ENCODE results near the gene TOGARAM1.

TOGARAM1 gene

DNA sequence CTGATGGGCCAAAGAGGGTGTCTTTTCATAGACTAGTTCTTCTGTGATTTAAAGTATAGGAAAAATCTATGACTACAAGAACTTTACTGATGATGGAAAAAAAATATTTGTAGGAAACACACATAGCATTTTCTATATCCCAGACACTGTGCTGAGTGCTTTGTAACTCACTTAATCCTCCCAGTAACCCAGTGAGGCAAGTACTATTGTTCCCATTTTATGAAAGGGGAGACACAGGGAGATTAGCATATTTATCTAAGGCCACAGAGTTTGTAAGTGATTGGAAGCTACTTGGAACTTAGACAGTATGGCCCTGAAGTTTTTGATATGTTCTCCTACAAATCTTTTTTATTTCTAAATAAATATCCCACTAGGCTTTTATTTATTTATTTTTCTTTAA is 141.8 kb downstream of the TOGARAM1 start:
- DNase-seq: no peak

- DNase-seq: no peak
These were observed 142.6 kb downstream of the TOGARAM1 start for GRCh38 chr14:45104561-45104960.

GRCh38 chr14:45112896-45113781 is 151.1 kb downstream of the TOGARAM1 start:
- DNase-seq: no peak

DNA sequence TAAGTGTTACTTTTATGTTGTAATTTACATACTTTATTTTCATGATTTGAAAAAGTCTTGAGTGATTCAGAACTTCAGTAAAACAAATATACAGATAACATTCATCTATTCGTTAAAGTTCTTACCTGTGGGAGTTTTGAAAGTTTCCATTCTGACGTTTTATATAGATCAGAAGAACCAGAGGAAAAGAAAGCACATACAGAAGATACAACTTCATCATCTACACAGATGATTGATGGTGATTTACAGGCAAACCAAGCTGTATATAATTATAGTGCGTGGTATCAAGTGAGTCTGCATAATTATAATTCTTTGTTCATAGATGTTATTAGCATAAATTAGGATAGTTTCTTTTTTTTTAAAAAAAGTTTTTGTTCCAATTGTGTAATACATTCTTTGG is 152.3 kb downstream of the TOGARAM1 start:
- no peak for DNase-seq

- DNase-seq: no peak
These were observed 156.6 kb downstream of the TOGARAM1 start for GRCh38 chr14:45118594-45118993.

GRCh38 chr14:45120096-45120495 is 158.1 kb downstream of the TOGARAM1 start:
- DNase-seq: no peak

DNA sequence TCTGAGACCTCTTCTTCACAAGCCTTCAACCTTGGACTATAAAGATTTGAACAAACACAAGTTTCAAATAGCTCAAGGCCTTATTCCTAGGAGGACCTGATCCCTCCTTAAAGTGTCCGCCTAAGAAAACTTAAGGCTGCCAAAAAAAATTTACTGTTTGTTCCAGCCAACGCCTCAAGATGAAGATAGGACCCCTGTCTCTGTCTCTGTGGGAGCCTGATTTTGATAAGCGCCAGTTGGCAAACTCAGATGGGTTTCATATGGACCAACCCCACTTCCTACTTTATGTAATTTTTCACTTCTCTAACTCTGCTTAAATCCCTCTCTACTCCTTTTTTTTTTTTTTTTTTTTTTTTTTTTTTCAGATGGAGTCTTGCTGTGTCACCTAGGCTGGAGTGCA is 161.3 kb downstream of the TOGARAM1 start:
- no peak for DNase-seq
